ENCODE data around the gene BROX. TPM values are rescaled to one million over a fixed set of nuclear protein-coding genes. Genes with fewer than 3 reads are reported as not detected.
"Not testable (repeated sequence)": the region's sequence is repeated elsewhere in the genome, so short reads cannot be mapped to it uniquely, and the experiment has no call there.

Gene BROX
- 10 to 100 TPM; 51.6 to 67.1 (median 60.0) TPM for total RNA-seq
- long read RNA-seq, donor 1, partial matches to known transcripts: 2 of 16 reads
- long read RNA-seq, donor 1, other reads (novel, unspliced or antisense): 14 of 16 reads
- long read RNA-seq, donor 2, full-length matches to known transcripts: 4 of 30 reads
- long read RNA-seq, donor 2, partial matches to known transcripts: 8 of 30 reads
- long read RNA-seq, donor 2, other reads (novel, unspliced or antisense): 18 of 30 reads

- intact Hi-C loops (cut with DNase I, micrococcal nuclease): loop anchor here in 1 of 2 donors (10.0 kb wide), 1 partner anchor 58 kb away; no protein-coding TSS in a partner anchor
- H3K36me3 ChIP-seq (ENCODE audit: low read depth): no peaks in the 10 kb centered on the region
- H3K4me1 ChIP-seq (ENCODE audit: low read depth): peaks cover 12% of the 10 kb centered on the region
- H3K4me3 ChIP-seq: peak within 1 kb of the TSS; percentile 83
- ATAC-seq: peak; percentile 92
- DNase-seq: peak; percentile 96 to 98 (median 97)
- TF ChIP-seq CTCF (IDR thresholded peaks at IDR 0.05): no peak
- no peaks in the 10 kb centered on the region for H3K9me3 ChIP-seq
Measured at GRCh38 chr1:222712253-222713090, at the start of gene BROX, which contains the start of gene AIDA. Gene BROX (plus strand): TSS chr1:222712564. CDS start chr1:222715700, 3,136 bp downstream. Gene AIDA (minus strand): TSS chr1:222712491. CDS start chr1:222712317, 174 bp downstream.

- H3K36me3 ChIP-seq (ENCODE audit: low read depth): peaks cover 32% of the 10 kb centered on the region
- no peak for TF ChIP-seq CTCF (IDR thresholded peaks at IDR 0.05)
- ATAC-seq: no peak
- H3K4me1 ChIP-seq (ENCODE audit: low read depth): no peaks in the 10 kb centered on the region
- H3K4me3 ChIP-seq: no peak overlapping the region
- no peak for DNase-seq
- H3K9me3 ChIP-seq: no peaks in the 10 kb centered on the region
- intact Hi-C loops (cut with DNase I, micrococcal nuclease): no loop called here
Measured at GRCh38 chr1:222663431-222663934, 48.9 kb upstream of the BROX start.

GRCh38 chr1:222665964-222666363 is 46.4 kb upstream of the BROX start:
- ATAC-seq (no peak), DNase-seq (no peak)
- no peak overlapping the region for H3K4me3 ChIP-seq
- peaks cover 22% of the 10 kb centered on the region for H3K36me3 ChIP-seq (ENCODE audit: low read depth)
- H3K9me3 ChIP-seq: no peaks in the 10 kb centered on the region
- no peaks in the 10 kb centered on the region for H3K4me1 ChIP-seq (ENCODE audit: low read depth)
- intact Hi-C loops (cut with DNase I, micrococcal nuclease): no loop called here
- TF ChIP-seq CTCF (IDR thresholded peaks at IDR 0.05): no peak

- ATAC-seq; H3K4me3 ChIP-seq; DNase-seq; intact Hi-C loops (cut with DNase I, micrococcal nuclease); H3K4me1 ChIP-seq (ENCODE audit: low read depth); H3K9me3 ChIP-seq: not testable (repeated sequence)
- peaks cover 22% of the 10 kb centered on the region for H3K36me3 ChIP-seq (ENCODE audit: low read depth)
Measured at GRCh38 chr1:222668184-222668583, 44.2 kb upstream of the BROX start.

GRCh38 chr1:222669107-222669506 is 43.3 kb upstream of the BROX start:
- DNase-seq; ATAC-seq; H3K4me3 ChIP-seq; H3K9me3 ChIP-seq; intact Hi-C loops (cut with DNase I, micrococcal nuclease); H3K4me1 ChIP-seq (ENCODE audit: low read depth): not testable (repeated sequence)
- H3K36me3 ChIP-seq (ENCODE audit: low read depth): peaks cover 14% of the 10 kb centered on the region

GRCh38 chr1:222670110-222670509 is 42.3 kb upstream of the BROX start:
- Histone ChIP-seq H3K4me3 (no peak overlapping the region), H3K36me3 (ENCODE audit: low read depth) (peaks cover 10% of the 10 kb centered on the region), H3K9me3 (no peaks in the 10 kb centered on the region), H3K4me1 (ENCODE audit: low read depth) (no peaks in the 10 kb centered on the region)
- DNase-seq (no peak), ATAC-seq (no peak)
- no peak for TF ChIP-seq CTCF (IDR thresholded peaks at IDR 0.05)
- intact Hi-C loops (cut with DNase I, micrococcal nuclease): no loop called here
